Germinal center (tissue), 1 donor: Measurements from ENCODE around the gene ZCCHC14.
A peak's percentile ranks its signal among the peaks of the same experiment; 100 is the strongest.
"Not testable (repeated sequence)": the region's sequence is repeated elsewhere in the genome, so short reads cannot be mapped to it uniquely, and the experiment has no call there.

Experiments
- DNase-seq: peaks from one replicate; pipeline ENCODE4 v3.0.0; 2012; ENCODE audit warnings: mixed read lengths, low spot score

The ZCCHC14 gene

DNA sequence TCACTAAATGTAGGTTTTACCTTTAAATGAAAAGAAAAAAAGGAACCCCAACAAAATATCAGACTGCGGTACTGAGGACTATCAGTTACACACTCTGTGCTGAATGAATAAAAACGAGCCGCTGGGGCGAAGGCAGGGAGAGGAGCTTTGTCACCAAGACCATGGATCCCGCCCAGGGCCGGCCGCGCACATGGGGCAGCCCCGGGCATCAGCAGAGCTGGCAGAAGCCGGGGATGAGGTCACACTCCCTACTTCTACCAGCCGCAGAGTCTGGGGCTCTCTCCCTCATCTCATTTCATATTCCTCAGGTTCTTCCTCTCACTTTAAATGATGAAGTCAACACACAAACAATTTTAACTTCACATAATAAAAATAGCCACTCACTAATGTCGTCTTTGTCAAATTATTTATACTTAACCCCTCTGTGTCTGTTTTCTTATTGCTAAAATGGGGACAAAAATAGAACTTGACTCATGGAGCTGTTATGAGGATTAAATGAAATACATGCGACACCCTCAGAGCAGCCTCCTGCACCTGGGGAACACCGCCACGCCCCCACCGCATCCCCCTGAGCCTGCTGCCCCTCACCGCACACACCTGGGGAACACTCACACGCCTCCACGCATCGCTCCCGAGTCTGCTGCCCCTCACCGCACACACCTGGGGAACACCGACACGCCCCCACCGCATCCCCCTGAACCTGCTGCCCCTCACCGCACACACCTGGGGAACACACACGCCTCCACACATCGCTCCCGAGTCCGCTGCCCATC is 15.4 kb downstream of the ZCCHC14 start:
- not testable (repeated sequence) for DNase-seq

DNA sequence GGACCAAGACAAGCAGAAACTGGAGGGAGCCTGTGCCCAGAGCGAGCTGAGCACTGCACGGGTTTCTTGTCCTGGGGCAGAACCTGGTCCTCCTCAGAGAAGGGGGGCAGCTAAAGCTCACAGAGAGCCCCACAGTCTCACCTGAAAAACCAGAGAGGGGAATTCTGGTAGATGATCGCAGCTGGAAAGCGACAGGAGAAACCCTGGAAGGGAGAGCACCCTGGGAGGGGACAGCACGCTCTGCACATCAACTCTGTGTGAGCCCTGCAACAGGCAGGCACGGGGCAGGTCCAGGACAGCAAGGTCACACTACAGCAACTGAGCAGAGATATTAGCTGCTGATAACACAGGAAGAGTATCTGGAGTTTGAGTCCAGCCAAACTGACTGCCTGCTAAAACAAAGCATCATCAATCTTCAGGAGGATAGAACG is 18.2 kb downstream of the ZCCHC14 start:
- no peak for DNase-seq

DNA sequence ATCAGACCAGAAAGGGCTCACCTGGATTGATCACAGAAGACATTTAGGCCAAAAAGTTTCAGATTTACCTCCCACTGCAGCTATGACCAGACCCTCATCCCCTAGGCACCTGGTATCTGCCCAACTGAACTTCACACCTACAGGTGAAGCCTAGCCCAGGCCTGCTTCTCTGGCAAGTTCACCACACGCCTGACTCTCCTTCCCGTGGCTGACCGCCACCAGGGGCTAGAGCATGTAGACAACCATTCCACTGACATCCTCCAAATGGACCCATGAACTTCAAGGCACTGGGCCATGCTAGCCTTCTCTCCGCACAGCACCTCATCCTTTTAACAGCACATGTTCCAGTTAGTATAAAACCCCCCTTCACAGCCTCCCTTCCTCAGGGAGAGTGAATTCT is 18.8 kb downstream of the ZCCHC14 start:
- no peak for DNase-seq

DNA sequence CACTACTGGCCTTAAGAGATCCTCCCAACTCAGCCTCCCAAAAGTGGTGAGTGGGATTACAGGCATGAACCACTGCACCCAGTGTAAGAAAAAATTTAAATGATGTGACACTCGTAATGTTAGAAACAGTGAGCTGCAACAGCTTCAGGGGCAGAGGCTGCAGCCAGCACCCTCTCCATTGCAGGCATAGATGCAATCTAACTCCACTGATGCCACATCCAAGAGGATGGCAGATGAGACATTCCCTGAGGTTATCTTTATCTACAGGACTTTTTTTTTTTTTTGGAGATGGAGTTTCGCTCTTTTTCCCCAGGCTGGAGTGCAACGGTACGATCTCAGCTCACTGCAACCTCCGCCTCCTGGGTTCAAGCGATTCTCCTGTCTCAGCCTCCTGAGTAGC is 19.9 kb downstream of the ZCCHC14 start:
- DNase-seq: no peak

DNA sequence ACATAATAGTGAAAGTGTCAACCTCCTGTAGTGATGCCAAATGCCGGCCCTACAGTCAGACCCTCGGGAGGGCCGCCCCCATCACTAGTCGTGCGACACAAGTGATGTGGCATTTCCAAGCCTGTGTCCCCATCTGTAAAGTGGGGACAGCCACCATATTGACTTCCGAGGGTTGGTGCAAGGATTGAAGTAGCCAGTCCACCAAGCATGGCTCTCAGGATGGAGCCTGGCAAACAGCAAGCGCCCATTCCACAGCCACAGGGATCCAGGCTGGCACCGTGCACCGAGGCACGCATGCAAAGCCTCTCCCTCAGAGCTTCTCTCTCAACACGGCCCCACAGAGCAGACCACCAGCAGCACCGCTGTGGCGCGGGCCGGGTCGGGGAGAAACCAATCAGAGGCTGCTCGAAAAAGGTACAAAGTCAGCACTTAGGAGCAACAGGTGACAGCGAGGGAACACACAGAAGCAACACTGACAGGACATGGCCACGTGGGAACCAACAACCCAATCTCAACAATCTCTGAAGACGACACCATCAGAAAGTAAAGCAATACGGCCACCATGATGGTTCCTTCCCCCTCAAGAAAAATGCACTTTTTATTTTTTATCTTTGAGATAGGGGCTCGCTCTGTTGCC is 20.6 kb downstream of the ZCCHC14 start:
- DNase-seq: no peak

DNA sequence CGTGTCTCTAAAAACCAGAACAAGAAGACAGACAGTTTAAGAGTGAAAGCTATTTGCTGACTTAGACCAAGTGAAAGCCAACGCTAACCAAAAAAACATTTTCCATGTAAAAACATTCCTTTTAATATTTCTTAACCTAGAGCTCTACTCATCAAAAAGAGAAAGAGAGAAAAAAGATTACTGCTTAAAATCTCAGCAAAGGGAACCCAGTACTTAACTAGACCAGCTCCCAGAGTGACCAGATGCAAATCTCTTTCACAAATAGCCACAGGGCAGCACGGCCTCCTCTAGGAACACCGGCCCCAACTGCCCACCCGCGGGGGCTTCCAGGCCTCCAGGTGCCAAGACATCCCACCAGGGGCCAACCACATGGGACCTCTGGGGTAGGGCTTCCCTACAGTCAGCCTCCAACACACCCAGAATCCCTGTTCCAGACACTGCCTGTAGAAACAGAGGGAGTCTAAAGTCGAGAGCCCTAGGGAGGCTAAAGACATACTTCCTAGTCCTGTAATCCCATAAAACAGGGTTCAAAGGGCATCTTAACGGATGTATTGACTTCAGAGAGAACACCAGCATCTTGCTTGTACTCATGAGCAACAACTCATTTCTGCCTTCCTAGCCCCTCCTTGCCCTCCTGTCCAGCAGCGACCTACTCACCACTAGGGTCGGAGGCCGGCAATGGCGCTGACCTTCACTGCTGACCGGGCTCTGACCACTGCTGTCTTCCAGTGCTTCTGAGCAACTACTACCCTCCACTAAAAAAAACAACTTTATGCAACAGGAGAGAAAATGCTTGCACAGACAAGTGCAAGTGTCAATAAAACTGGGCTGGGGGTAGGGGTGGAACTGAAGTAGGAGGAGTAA is 21.3 kb downstream of the ZCCHC14 start:
- no peak for DNase-seq

DNA sequence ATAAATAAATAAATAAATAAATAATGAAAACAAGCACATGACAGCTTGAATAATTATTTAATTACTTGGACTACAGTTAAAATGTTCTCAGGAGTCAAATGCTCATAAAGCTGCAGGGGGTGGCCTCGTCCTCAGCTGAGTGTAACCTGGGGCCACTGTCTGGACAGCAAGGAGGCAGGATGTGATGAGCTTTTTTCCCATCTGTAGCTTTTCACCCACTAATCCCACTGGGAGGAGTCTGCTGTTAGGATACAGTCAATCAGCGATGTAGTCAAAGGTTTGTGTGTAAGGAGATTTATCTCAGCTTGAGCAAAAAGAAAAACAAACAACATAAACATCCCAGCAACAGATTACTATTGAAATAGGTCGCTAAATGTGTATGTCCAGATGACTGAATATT is 22.5 kb downstream of the ZCCHC14 start:
- DNase-seq: no peak

DNA sequence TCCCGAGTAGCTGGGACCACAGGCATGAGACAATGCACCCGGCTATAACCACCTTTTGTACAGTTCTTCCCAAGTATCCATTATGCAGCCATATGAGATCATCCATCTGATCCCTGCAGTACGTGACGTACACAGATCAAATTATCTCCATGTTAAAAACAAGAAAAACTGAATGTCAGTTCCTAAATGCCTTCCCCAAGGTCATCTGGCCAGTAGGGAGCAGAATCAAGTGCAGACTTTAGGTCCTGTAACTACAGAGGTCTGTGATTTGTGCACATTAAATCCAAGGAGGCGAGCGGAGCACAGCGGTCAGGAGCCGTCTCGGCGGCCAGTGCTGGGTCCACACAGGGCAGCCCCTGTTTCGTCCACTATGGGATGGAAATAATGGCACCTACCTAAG is 23.7 kb downstream of the ZCCHC14 start:
- DNase-seq: no peak

DNA sequence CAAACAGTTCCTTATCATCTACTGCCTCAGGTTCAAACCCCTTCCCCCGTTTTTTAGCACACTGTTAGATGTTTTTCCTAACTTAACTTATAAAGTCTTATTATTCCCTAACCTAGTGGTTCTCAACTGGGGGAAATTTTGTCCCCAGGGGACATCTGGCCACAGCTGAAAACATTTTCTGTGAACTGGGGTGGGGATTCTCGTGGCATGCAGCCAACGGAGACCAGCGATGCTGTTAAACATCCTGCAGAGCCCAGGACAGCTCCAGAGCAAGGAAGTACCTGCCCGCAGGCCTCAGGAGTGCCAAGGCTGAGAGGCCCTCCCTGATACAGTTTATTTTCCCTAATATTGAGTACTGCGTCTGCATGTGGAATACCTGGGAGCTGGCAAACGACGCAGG is 24.3 kb downstream of the ZCCHC14 start:
- DNase-seq: no peak

DNA sequence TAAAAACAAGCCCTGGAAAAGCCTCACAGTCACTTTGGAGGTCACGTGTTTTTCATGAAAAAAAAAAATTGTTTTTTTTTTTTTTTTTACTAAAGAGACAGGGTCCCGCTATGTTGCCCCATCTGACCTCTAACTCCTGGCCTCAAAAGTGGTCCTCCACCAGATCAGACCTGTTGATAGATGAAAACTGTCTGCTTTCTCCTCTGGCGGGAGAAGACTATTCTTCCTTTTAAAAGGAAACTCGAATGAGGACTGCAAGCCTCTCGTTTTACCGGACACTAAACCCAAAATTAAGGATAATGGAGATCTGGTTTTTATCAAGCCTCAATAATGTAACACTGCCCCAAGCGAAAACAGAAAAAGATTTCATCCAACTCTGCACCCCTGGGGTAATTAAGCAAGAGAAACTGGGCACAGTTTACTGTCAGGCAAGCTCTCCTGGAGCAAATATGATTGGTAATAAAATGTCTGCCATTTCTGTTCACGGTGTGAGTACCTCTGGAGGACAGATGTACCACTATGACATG is 25.8 kb downstream of the ZCCHC14 start:
- DNase-seq: no peak

DNA sequence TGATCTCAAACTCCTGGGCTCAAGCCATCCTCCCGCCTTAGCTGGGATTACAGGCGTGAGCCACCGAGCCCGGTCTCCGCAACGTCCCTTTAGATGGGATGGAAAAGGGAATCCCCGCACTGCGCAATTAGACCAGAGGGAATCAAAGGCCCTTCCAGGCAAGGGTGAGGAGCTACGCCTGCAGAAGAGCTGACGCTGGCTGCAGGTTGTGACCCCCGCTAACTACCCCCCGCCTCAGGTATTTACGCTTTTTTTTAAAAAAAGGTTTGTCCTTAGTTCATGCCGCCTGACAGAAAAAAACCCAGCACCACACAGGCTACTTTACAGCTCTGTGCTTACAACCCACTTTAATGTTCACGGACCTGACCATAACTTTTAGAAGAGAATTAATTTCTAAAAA is 26.9 kb downstream of the ZCCHC14 start:
- DNase-seq: no peak

DNA sequence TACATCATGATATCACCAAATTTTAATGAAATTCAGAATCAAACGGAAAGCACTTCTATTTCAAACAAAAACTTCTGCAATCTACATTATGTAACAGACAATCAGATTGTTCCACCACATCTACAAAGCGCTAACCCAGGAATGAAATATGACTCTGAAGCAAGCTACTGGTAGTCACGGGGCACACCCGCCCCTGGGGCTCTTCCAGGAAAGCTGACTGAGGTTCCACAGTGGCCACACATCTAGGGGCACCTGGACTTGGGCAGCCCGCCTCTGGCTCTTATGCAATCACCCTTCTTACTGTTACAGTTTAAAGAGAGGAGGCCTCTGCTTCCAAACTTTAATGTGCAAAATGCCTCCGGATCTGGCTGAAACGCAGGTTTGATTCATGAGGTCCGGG is 27.5 kb downstream of the ZCCHC14 start:
- DNase-seq: no peak

DNA sequence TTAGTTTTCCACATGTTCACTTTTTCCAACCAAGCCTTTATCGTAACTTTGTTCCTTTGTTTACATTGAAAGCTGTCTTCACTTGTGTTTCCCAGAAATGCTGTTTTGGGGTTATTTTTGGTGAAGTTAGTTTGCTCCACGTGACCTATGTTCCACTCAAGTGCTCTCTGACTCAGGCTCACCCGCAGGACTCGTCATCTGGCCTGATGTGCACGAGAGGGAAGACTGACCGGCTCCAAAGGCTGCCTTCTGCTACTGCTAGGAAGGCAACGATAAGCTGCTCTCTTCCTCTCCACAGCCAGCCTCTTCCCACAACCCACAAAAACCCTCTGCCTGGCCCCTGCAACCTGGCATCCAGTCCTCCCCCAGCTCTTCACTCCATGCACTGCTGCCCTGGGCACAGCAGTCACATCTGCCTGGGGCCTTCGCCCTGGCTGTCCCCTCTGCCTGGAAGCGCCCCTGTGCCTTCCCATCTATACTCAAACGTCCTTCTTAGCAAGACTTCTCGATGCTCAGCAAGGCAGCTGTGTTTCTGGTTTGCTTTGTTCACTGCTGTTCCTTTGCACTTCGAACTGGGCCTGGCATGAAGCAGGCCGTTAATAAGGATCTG is 28.0 kb downstream of the ZCCHC14 start:
- no peak for DNase-seq

DNA sequence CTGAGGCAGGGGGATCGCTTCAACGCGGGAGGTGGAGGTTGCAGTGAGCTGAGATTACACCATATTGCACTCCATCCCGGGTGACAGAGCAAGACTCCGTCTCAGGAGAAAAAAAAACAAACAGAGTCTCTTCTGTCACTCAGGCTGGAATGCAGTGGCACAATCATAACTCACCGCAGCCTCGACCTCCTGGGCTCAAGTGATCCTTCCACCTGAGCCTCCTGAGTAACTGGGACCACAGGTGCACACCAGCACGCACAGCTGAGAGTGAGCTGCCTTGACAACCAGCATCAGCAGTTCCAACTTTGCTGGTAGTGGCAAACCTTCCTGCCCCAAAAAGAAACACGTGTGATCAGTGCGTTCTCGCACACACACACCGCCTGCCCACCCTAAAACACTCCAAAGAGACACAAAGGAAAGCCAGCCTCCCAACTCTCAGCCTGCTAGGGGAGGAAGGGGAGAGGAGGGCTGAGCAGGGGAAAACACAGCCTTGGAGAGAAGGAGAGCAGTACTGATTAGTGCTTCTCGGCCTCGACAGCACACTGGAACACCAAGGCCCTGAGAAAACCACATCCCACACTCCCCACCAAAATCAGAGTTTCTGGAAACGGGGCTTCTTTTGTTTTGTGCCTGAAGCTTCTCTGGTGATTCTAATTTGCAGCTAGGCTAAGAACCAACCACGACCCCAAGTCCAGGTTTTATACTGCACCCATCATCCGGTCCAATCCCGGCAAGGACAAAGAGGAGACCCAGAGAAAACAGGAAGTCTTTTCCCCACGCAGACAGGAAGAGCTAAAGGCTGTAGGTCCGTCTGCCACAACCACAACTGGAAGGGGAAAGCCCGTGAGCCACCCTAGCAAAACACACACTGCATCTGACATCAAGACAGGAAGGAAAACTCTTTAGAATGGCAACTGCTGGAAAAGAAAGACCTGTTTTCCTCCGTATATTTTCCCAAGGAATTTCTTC is 28.8 kb downstream of the ZCCHC14 start:
- no peak for DNase-seq

DNA sequence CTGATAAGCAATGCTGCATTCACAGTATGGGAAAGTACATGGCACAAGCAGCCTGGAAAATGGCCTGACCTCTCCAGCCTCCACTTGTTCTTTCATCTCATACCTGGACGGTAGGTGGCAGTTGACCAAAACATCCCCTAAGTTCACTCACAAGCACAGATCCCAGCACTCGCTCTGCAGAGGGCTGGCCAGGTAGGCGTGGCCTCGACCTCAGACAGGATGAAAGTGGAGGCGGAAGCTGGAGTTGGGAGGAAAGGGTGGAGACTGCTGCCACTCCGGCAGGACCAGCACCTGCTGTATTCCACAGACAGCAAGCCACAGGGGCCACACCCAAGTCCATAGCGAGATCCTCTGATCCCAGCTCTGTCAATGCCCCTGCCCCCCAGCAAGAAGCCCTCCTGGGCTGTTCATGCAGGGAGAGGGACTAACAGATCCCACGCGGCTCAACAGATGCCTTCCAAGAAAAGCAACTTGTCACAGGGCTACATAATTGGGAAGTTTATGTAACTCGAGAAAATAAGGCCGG is 31.3 kb downstream of the ZCCHC14 start:
- DNase-seq: peak; percentile 70

DNA sequence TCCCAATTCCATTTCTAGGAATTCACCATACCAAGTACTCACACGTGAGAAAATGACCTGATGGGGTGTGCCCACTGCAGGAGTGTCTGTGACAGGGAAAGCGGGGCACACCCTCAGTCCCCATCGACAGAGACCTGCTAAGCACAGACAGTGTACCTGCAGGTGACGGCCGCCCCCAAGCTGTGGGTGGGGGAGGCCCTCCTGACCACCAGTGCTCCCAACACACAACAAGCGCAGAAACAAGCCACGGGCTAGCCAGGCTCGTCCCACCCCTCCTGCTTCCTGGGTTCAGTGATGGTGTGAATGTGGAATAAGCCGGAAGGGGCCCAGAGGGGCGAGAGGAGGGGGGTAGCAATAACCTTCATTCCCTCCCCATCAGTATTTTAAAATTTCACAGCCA is 31.9 kb downstream of the ZCCHC14 start:
- no peak for DNase-seq

DNA sequence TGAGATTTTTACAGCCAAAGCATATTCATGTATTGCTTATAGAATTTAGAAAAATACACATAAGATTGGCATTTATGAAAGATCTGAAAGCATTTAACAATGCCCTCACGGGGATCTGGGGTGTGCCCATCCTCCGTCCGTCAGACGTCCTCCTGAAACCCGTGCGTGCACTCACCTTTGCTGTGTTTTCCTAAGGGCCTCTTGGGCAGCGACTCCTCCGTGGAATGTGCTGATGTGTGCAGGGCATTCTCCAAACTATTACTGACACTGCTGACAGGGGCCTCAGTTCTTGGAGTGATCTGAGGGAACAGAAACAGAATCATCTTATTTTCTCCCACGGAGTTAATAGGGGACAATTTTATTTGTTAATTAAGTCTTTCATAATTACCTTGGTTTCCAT is 33.0 kb downstream of the ZCCHC14 start:
- DNase-seq: no peak

DNA sequence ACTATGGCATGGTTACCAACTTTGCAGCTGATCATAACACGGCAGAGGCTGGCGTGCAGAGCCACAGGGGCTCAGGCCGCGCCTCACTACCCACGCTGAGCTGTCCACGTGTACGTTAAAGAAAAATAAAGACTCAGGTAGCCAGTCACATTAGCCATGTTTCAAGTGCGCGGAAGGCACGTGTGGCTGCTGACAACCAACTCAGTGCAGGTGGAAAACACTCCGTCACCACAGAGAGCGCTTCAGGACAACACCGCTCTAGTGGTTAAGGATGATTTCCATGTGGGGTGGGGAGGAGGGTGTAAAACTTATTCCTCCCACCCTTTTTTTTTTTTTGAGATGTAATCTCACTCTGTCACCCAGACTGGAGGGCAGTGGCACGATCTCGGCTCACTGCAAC is 33.8 kb downstream of the ZCCHC14 start:
- no peak for DNase-seq

DNA sequence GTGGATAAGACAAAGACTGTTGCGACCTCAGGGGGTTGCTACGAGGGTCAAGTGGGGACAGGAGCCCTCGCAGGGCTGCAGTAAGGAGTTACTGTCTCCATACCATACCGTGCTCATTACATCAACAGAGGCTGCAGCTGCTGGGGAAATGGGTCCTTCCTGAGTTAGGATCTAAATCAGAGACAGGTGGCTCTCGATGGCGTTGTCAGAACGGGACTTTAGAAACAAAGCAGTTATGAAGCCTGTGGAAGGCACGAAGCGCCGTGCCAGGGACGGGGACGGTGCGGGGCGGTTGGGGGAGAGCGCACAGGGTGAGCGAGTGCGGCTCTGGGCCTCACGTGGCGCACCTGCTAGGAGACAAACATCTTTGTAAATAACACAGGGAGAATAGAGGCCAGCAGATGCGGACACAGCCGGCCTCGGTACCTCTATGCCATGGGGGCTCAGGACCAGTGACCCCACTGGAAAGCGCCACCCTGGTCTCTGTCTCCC is 34.4 kb downstream of the ZCCHC14 start:
- DNase-seq: no peak

DNA sequence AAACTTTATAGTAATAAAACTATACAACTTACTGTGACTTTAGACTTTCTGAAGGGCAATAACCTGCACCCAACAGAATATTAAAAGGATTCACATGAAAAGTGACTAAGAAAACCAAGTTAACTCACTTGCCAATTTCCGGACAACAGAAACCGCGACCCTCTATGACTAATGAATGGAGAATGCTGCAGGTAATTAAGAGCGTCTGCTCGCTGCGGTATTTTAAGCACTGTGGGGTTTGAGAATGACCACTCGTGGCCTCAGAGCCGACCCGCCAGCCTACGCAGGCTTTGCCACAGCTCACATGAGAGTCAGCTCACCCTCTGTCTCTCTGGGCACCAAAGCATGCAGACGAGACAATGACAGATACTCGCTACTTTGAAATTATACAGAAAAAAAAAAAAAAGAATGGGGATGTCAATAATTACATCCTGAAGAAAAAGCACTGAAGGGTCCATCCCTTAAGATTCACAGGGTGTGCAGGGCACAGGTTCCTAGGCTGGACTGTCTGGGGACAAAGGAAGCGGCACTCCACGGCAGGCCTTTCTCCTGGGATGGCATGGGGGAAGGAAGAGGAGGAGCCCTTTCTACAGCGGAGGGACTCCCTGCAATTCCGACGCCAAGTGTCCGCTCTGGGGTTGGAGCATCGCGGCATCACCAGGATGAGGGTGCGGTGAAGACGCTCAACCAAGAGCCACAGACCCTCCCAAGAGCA is 35.0 kb downstream of the ZCCHC14 start:
- DNase-seq: no peak
